ENCODE data around the gene KCP. TPM values are rescaled to one million over a fixed set of nuclear protein-coding genes. Genes with fewer than 3 reads are reported as not detected.

The KCP gene
- total and polyA plus RNA-seq, 2 of the 13 experiments (the other 11 are each of a cell fraction or from before 2014, with no cell fraction given) = 0.37 to 1.0 TPM

DNA sequence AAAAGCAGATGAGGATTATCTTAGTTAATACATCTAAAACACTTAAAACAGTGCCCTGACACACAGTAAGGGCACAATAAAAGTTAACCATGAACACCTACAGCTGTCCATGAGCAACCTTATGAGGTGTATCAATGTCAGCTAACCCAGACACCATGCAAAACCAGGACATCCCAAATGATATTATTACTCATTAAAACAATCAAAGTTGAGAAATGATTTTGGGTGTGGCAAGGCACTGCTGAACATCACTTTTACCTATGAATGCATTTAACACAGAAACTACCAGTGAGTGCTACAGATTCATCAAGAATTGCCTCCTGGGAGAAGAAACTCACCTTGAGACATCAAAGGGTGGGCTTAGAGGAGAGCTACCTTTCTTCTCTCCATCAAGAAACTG, 45.5 kb upstream of the KCP start:
- no peak overlapping the region for H3K4me3 ChIP-seq (replicated peaks in 1 of 3; ENCODE audit: insufficient read depth in 1 of 3, low read depth in 2 of 3, low read length in 3 of 3)
- in situ Hi-C loops (cut with HindIII; ENCODE audit: extremely low pct_ligation_motif_present, low pct_unique_long_range_greater_than_20kb) = no loop called here
- peaks cover 15 to 61% of the 10 kb centered on the region in 2 experiments for H3K36me3 ChIP-seq (replicated peaks in 1 of 2; ENCODE audit: control insufficient read depth in 1 of 2, insufficient read depth in 2 of 2, low read length in 2 of 2)
- FAIRE-seq = no peak
- CTCF ChIA-PET (ENCODE audit: low intra/inter-chr PET ratio, low total read pairs) = no interaction called here
- POLR2A ChIA-PET = no interaction called here
- H3K79me2 ChIP-seq (ENCODE audit: insufficient read depth, low read length) = no peaks in the 10 kb centered on the region
- no peaks in the 10 kb centered on the region for H3K9me3 ChIP-seq (ENCODE audit: low read length)
- H3K9ac ChIP-seq (ENCODE audit: insufficient read depth, low read depth, low read length) = no peak overlapping the region
- H2AFZ ChIP-seq (ENCODE audit: low read length) = no peak overlapping the region
- intact Hi-C loops (cut with micrococcal nuclease; ENCODE audit: unreplicated experiment) = no loop called here
- ATAC-seq = no peak
- no peak overlapping the region for H3K4me2 ChIP-seq (ENCODE audit: low read depth, low read length)
- no peak for DNase-seq (ENCODE audit: low spot score)
- H4K20me1 ChIP-seq (ENCODE audit: insufficient read depth, low read length) = no peaks in the 10 kb centered on the region; the same call in 1 of the 2 replicates
- no TSS peak for BruUV-seq (replicated peaks)
- H3K4me1 ChIP-seq (ENCODE audit: insufficient read depth, low read length) = no peaks in the 10 kb centered on the region
- no peak overlapping the region for H3K27ac ChIP-seq (ENCODE audit: extremely low read length, insufficient read depth, low read length)
- TF ChIP-seq ZNF563 (CRISPR knock-in tag; IDR thresholded peaks at IDR 0.05) (no peak), PHF5A (CRISPR knock-in tag; IDR thresholded peaks at IDR 0.05; ENCODE audit: low read depth, unreplicated experiment) (no peak), ZFP37 (CRISPR knock-in tag; IDR thresholded peaks at IDR 0.05; ENCODE audit: borderline replicate concordance) (no peak), PTBP1 (IDR thresholded peaks at IDR 0.05; ENCODE audit: low read depth, low read length, poor library complexity, severe bottlenecking) (no peak), ZSCAN12 (CRISPR knock-in tag; IDR thresholded peaks at IDR 0.05) (no peak), ZNF121 (CRISPR knock-in tag; IDR thresholded peaks at IDR 0.05) (no peak), ARID2 (CRISPR knock-in tag; IDR thresholded peaks at IDR 0.05; ENCODE audit: borderline replicate concordance) (no peak), ZNF317 (CRISPR knock-in tag; IDR thresholded peaks at IDR 0.05) (no peak), ZNF256 (CRISPR knock-in tag; conservative IDR thresholded peaks at IDR 0.05) (no peak), ZNF12 (CRISPR knock-in tag; IDR thresholded peaks at IDR 0.05) (no peak)
- TF ChIP-seq, protein P1, sequence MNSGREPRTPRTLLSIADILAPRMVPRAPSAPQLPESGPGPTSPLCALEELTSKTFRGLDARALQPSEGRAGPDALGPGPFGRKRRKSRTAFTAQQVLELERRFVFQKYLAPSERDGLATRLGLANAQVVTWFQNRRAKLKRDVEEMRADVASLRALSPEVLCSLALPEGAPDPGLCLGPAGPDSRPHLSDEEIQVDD (CRISPR knock-in tag; IDR thresholded peaks at IDR 0.05; ENCODE audit: borderline replicate concordance) = no peak
- TF ChIP-seq, protein P2, sequence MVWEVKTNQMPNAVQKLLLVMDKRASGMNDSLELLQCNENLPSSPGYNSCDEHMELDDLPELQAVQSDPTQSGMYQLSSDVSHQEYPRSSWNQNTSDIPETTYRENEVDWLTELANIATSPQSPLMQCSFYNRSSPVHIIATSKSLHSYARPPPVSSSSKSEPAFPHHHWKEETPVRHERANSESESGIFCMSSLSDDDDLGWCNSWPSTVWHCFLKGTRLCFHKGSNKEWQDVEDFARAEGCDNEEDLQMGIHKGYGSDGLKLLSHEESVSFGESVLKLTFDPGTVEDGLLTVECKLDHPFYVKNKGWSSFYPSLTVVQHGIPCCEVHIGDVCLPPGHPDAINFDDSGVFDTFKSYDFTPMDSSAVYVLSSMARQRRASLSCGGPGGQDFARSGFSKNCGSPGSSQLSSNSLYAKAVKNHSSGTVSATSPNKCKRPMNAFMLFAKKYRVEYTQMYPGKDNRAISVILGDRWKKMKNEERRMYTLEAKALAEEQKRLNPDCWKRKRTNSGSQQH (CRISPR knock-in tag; IDR thresholded peaks at IDR 0.05; ENCODE audit: low read depth) = no peak
- H3K27me3 ChIP-seq (ENCODE audit: control insufficient read depth in 1 of 2, insufficient read depth in 2 of 2, low read length in 2 of 2) = no peaks in the 10 kb centered on the region
